ENCODE results near the gene ZDHHC8.

GRCh38 chr22:20191803-20192202 lies 60.2 kb downstream of the ZDHHC8 start:
- no peak for TF ChIP-seq CTCF (conservative IDR thresholded peaks at IDR 0.05 in 1 of 2, IDR thresholded peaks at IDR 0.05 in 1 of 2; ENCODE audit: extremely low read depth in 1 of 2, insufficient read depth in 1 of 2, low read depth in 1 of 2, low read length in 2 of 2)
- TF ChIP-seq EZH2 (IDR thresholded peaks at IDR 0.05; ENCODE audit: borderline replicate concordance, low read length) = no peak
